HEK293 (cell line): ENCODE data around the gene P2RX7.
A peak's percentile ranks its signal among the peaks of the same experiment; 100 is the strongest.

ENCODE experiments used
- CTCF ChIA-PET: fragments of 350-600 bp; formaldehyde crosslinking; extraction: SDS; loops from one replicate; lab custom pipeline; 2021; ENCODE audit warnings: antibody characterized with exemption; lab: Yijun Ruan, JAX
- POLR2A ChIA-PET: fragments of 300-600 bp; formaldehyde crosslinking; extraction: SDS; loops from one replicate; lab custom pipeline; 2020; ENCODE audit warnings: antibody characterized with exemption, inconsistent platforms; lab: Yijun Ruan, JAX
- H3K27ac ChIP-seq: fragments of 200-500 bp; sonication (Bioruptor generic); 2 replicates; pipeline ENCODE4 v1.5.1; 2014; ENCODE audit warnings: low read depth, low read length, control low read depth, inconsistent platforms; ENCODE audit errors: extremely low read depth
- H3K36me3 ChIP-seq, 2 experiments: fragments of 200-500 bp in 1 of 2; sonication (Bioruptor generic) in 1 of 2; 1 replicate in 1 of 2; 2 replicates in 1 of 2; pipeline ENCODE4 v1.5.1; 2014 to 2017; ENCODE audit warnings: inconsistent platforms in 2 of 2, low read length in 2 of 2; ENCODE audit not compliant: control insufficient read depth in 2 of 2, insufficient read depth in 1 of 2
- H3K4me1 ChIP-seq: fragments of 200-500 bp; sonication (Bioruptor generic); 2 replicates; pipeline ENCODE4 v1.5.1; 2014; ENCODE audit warnings: mild to moderate bottlenecking, low read length, inconsistent platforms; ENCODE audit not compliant: control insufficient read depth, insufficient read depth
- H3K4me3 ChIP-seq: 2 replicates; pipeline ENCODE4 v1.5.1; 2011; ENCODE audit warnings: low read depth, mild to moderate bottlenecking, control low read depth, low read length, moderate library complexity
- H3K9me3 ChIP-seq: fragments of 200-500 bp; sonication (Bioruptor generic); 2 replicates; pipeline ENCODE4 v1.5.1; 2014; ENCODE audit warnings: low read depth, low read length, inconsistent platforms; ENCODE audit not compliant: control insufficient read depth, insufficient read depth
- ATF2 ChIP-seq: fragments of 450-650 bp; formaldehyde crosslinking; IDR thresholded peaks from 2 replicates; pipeline ENCODE4 v1.5.1; 2016; ENCODE audit warnings: missing biosample characterization, missing genetic modification characterization, low read depth
- EGR2 ChIP-seq: fragments of 450-650 bp; formaldehyde crosslinking; IDR thresholded peaks from 2 replicates; pipeline ENCODE4 v1.5.1; 2016; ENCODE audit warnings: low read depth, missing biosample characterization, missing genetic modification characterization
- KLF17 ChIP-seq: fragments of 450-650 bp; formaldehyde crosslinking; IDR thresholded peaks from 2 replicates; pipeline ENCODE4 v1.5.1; 2016; ENCODE audit warnings: missing biosample characterization, missing genetic modification characterization
- SCRT1 ChIP-seq: fragments of 450-650 bp; formaldehyde crosslinking; IDR thresholded peaks from 2 replicates; pipeline ENCODE4 v1.5.1; 2016; ENCODE audit warnings: missing biosample characterization, missing genetic modification characterization, borderline replicate concordance
- SP3 ChIP-seq: fragments of 450-650 bp; formaldehyde crosslinking; IDR thresholded peaks from 2 replicates; pipeline ENCODE4 v1.5.1; 2016; ENCODE audit warnings: missing biosample characterization, missing genetic modification characterization
- ZBTB21 ChIP-seq: fragments of 450-650 bp; formaldehyde crosslinking; IDR thresholded peaks from 2 replicates; pipeline ENCODE4 v1.5.1; 2017; ENCODE audit warnings: missing biosample characterization, missing genetic modification characterization
- ZIC2 ChIP-seq: fragments of 450-650 bp; formaldehyde crosslinking; IDR thresholded peaks from 2 replicates; pipeline ENCODE4 v1.5.1; 2016; ENCODE audit warnings: missing biosample characterization, missing genetic modification characterization
- ZNF18 ChIP-seq: fragments of 450-650 bp; formaldehyde crosslinking; IDR thresholded peaks from 2 replicates; pipeline ENCODE4 v1.5.1; 2016; ENCODE audit warnings: missing biosample characterization, missing genetic modification characterization
- ZNF423 ChIP-seq: fragments of 450-650 bp; formaldehyde crosslinking; IDR thresholded peaks from 2 replicates; pipeline ENCODE4 v1.5.1; 2016; ENCODE audit warnings: missing biosample characterization, missing genetic modification characterization
- ZNF530 ChIP-seq: fragments of 450-650 bp; formaldehyde crosslinking; IDR thresholded peaks from 2 replicates; pipeline ENCODE4 v1.5.1; 2016; ENCODE audit warnings: low read depth, missing biosample characterization, missing genetic modification characterization
- ZNF544 ChIP-seq: fragments of 450-650 bp; formaldehyde crosslinking; IDR thresholded peaks from 2 replicates; pipeline ENCODE4 v1.5.0; 2017; ENCODE audit warnings: missing biosample characterization, missing genetic modification characterization
- ZNF585B ChIP-seq: fragments of 450-650 bp; formaldehyde crosslinking; IDR thresholded peaks from 2 replicates; pipeline ENCODE4 v1.5.1; 2016; ENCODE audit warnings: missing biosample characterization, missing genetic modification characterization
- ZNF660 ChIP-seq: fragments of 450-650 bp; IDR thresholded peaks from 2 replicates; pipeline ENCODE4 v1.5.1; 2018; ENCODE audit warnings: missing biosample characterization, mild to moderate bottlenecking, missing genetic modification characterization
- ZSCAN23 ChIP-seq: fragments of 450-650 bp; formaldehyde crosslinking; IDR thresholded peaks from 2 replicates; pipeline ENCODE4 v1.5.1; 2016; ENCODE audit warnings: missing biosample characterization, missing genetic modification characterization
- TF ChIP-seq, protein P1 (sequence below): fragments of 450-650 bp; formaldehyde crosslinking; IDR thresholded peaks from 2 replicates; pipeline ENCODE4 v1.5.1; 2016; ENCODE audit warnings: missing biosample characterization, missing genetic modification characterization
- TF ChIP-seq, protein P2 (sequence below): fragments of 450-650 bp; formaldehyde crosslinking; conservative IDR thresholded peaks from 2 replicates; pipeline ENCODE4 v1.5.1; 2016; ENCODE audit warnings: low read depth, missing biosample characterization, missing genetic modification characterization
- TF ChIP-seq, protein P3 (sequence below): fragments of 450-650 bp; formaldehyde crosslinking; IDR thresholded peaks from 2 replicates; pipeline ENCODE4 v1.5.1; 2017; ENCODE audit warnings: missing biosample characterization, missing genetic modification characterization
- TF ChIP-seq, protein P4 (sequence below): fragments of 450-650 bp; formaldehyde crosslinking; IDR thresholded peaks from 2 replicates; pipeline ENCODE4 v1.5.1; 2016; ENCODE audit warnings: missing biosample characterization, missing genetic modification characterization

The P2RX7 gene

DNA sequence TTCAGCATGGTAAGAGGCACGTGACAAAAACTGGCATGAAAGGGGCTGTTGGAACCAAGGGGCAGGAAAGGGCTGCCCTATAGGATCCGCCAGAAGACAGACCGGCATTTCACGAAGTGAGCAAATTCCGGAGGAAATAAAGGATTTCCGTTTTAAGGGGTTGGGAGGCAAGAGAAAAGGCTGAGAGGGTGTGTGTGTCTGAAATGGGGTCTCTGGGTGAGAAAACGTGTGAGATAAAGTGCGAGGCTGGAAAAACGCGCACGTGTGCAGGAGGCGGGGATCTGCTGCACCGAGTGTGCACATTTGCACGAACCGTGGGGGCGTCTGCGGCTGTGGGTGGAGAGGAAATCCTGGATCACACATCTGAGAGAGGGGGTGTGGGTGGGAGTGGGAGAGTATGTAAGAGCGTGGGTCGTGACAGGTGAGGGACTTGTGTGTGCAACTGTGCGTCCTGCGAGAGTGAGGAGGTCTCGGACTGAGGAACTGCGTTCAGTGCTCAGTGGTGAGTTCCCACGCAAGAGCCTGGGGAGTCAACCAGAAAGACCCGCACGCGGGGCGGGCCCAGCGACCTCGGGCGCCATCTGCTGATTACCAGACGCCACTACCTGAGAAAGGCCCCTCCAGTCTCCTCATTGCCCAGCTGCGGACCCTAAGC, 37.0 kb upstream of the P2RX7 start (continued):
- TF ChIP-seq, protein P1, sequence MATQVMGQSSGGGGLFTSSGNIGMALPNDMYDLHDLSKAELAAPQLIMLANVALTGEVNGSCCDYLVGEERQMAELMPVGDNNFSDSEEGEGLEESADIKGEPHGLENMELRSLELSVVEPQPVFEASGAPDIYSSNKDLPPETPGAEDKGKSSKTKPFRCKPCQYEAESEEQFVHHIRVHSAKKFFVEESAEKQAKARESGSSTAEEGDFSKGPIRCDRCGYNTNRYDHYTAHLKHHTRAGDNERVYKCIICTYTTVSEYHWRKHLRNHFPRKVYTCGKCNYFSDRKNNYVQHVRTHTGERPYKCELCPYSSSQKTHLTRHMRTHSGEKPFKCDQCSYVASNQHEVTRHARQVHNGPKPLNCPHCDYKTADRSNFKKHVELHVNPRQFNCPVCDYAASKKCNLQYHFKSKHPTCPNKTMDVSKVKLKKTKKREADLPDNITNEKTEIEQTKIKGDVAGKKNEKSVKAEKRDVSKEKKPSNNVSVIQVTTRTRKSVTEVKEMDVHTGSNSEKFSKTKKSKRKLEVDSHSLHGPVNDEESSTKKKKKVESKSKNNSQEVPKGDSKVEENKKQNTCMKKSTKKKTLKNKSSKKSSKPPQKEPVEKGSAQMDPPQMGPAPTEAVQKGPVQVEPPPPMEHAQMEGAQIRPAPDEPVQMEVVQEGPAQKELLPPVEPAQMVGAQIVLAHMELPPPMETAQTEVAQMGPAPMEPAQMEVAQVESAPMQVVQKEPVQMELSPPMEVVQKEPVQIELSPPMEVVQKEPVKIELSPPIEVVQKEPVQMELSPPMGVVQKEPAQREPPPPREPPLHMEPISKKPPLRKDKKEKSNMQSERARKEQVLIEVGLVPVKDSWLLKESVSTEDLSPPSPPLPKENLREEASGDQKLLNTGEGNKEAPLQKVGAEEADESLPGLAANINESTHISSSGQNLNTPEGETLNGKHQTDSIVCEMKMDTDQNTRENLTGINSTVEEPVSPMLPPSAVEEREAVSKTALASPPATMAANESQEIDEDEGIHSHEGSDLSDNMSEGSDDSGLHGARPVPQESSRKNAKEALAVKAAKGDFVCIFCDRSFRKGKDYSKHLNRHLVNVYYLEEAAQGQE (tag by site-specific recombination): no peak
- TF ChIP-seq, protein P2, sequence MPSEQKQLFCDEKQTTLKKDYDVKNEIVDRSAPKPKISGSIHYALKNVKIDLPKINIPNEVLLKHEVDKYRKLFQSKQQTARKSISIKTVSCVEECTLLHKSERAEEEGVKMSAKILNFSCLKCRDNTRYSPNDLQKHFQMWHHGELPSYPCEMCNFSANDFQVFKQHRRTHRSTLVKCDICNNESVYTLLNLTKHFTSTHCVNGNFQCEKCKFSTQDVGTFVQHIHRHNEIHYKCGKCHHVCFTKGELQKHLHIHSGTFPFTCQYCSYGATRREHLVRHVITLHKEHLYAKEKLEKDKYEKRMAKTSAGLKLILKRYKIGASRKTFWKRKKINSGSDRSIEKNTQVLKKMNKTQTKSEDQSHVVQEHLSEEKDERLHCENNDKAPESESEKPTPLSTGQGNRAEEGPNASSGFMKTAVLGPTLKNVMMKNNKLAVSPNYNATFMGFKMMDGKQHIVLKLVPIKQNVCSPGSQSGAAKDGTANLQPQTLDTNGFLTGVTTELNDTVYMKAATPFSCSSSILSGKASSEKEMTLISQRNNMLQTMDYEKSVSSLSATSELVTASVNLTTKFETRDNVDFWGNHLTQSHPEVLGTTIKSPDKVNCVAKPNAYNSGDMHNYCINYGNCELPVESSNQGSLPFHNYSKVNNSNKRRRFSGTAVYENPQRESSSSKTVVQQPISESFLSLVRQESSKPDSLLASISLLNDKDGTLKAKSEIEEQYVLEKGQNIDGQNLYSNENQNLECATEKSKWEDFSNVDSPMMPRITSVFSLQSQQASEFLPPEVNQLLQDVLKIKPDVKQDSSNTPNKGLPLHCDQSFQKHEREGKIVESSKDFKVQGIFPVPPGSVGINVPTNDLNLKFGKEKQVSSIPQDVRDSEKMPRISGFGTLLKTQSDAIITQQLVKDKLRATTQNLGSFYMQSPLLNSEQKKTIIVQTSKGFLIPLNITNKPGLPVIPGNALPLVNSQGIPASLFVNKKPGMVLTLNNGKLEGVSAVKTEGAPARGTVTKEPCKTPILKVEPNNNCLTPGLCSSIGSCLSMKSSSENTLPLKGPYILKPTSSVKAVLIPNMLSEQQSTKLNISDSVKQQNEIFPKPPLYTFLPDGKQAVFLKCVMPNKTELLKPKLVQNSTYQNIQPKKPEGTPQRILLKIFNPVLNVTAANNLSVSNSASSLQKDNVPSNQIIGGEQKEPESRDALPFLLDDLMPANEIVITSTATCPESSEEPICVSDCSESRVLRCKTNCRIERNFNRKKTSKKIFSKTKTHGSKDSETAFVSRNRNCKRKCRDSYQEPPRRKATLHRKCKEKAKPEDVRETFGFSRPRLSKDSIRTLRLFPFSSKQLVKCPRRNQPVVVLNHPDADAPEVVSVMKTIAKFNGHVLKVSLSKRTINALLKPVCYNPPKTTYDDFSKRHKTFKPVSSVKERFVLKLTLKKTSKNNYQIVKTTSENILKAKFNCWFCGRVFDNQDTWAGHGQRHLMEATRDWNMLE (tag by site-specific recombination): 0 out of 2 replicates have a peak, but pooled peaks have one; percentile 20
- no peak for TF ChIP-seq SCRT1 (tag by site-specific recombination)
- 0 out of 2 replicates have a peak, but pooled peaks have one; percentile 21 for TF ChIP-seq KLF17 (tag by site-specific recombination)
- TF ChIP-seq EGR2: peak; percentile 99
- TF ChIP-seq ZSCAN23 (tag by site-specific recombination): no peak
- TF ChIP-seq, all 188 proteins: peak for 49

DNA sequence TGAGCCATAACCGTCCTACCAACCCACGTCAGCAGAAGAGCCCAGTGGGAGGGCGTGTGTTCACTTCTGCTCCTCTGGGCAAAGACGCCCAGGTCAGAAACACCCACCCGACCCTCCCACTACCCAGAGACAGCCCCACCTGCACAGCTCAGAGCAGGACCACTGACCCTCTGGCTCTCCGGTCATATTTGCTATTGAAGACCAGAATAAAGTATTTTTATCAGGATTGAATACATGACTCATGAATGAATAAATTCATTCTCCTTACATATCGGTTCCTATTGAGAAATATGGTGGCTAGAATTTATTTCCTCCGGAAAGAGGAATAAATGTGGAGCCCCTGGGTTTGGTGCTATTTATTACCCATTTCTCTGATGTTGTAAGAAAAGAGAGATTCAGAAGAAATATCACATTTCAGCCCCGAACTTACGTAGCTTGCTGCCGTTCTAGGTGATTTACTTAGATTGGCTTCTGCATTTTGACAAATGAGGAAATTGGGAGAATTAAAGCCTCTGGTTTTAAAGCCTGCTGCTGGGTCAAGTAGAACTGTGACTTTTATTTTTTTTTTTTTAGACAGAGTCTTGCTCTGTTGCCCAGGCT, 36.4 kb upstream of the P2RX7 start:
- Histone ChIP-seq H3K4me3 (no peak overlapping the region), H3K9me3 (no peaks in the 10 kb centered on the region), H3K27ac (no peak overlapping the region), H3K4me1 (no peaks in the 10 kb centered on the region), H3K36me3 (no peaks in the 10 kb centered on the region)
- ChIA-PET CTCF (interaction anchor here (0.6 to 5.0 kb wide), 14 partner anchors 10 to 447 kb away, joined by 3 to 26 read pairs (median 3); no protein-coding TSS in a partner anchor), POLR2A (interaction anchor here (0.6 kb wide), 1 partner anchor 121 kb away, joined by 4 read pairs; no protein-coding TSS in a partner anchor)
- TF ChIP-seq ZNF423 (tag by site-specific recombination) (no peak), ZNF660 (tag by site-specific recombination) (0 out of 2 replicates have a peak, but pooled peaks have one; percentile 1), SP3 (0 out of 2 replicates have a peak, but pooled peaks have one; percentile 6), ZNF18 (tag by site-specific recombination) (no peak), ATF2 (tag by site-specific recombination) (no peak), ZNF544 (tag by site-specific recombination) (no peak), ZIC2 (tag by site-specific recombination) (no peak), ZBTB21 (tag by site-specific recombination) (no peak), ZNF585B (tag by site-specific recombination) (no peak), ZNF530 (no peak)
- TF ChIP-seq, protein P3, sequence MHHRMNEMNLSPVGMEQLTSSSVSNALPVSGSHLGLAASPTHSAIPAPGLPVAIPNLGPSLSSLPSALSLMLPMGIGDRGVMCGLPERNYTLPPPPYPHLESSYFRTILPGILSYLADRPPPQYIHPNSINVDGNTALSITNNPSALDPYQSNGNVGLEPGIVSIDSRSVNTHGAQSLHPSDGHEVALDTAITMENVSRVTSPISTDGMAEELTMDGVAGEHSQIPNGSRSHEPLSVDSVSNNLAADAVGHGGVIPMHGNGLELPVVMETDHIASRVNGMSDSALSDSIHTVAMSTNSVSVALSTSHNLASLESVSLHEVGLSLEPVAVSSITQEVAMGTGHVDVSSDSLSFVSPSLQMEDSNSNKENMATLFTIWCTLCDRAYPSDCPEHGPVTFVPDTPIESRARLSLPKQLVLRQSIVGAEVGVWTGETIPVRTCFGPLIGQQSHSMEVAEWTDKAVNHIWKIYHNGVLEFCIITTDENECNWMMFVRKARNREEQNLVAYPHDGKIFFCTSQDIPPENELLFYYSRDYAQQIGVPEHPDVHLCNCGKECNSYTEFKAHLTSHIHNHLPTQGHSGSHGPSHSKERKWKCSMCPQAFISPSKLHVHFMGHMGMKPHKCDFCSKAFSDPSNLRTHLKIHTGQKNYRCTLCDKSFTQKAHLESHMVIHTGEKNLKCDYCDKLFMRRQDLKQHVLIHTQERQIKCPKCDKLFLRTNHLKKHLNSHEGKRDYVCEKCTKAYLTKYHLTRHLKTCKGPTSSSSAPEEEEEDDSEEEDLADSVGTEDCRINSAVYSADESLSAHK (tag by site-specific recombination): no peak
- TF ChIP-seq, protein P4, sequence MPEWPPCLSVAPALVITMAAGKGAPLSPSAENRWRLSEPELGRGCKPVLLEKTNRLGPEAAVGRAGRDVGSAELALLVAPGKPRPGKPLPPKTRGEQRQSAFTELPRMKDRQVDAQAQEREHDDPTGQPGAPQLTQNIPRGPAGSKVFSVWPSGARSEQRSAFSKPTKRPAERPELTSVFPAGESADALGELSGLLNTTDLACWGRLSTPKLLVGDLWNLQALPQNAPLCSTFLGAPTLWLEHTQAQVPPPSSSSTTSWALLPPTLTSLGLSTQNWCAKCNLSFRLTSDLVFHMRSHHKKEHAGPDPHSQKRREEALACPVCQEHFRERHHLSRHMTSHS: no peak
